HG03460 (cell line): ENCODE data around the gene FBXW8.

Experiments
- ATAC-seq: cut with Tn5 transposase; IDR thresholded peaks from one replicate; pipeline ENCODE4 v1.9.1; 2021; ENCODE audit not compliant: unreplicated experiment

FBXW8 gene

GRCh38 chr12:117072106-117072505 lies 161.4 kb downstream of the FBXW8 start:
- ATAC-seq: no peak

GRCh38 chr12:117072736-117073490 lies 162.2 kb downstream of the FBXW8 start:
- ATAC-seq: no peak

GRCh38 chr12:117073611-117074010 lies 162.9 kb downstream of the FBXW8 start:
- ATAC-seq: no peak

GRCh38 chr12:117076410-117077372 lies 165.9 kb downstream of the FBXW8 start:
- no peak for ATAC-seq

GRCh38 chr12:117079487-117079886 lies 168.7 kb downstream of the FBXW8 start:
- no peak for ATAC-seq

GRCh38 chr12:117080661-117081144 lies 170.0 kb downstream of the FBXW8 start:
- ATAC-seq: no peak
